Frontal cortex (tissue), 4 donors: ENCODE measurements around the gene STPG4. TPM values are rescaled to one million over a fixed set of nuclear protein-coding genes. Genes with fewer than 3 reads are reported as not detected.
"Not testable (repeated sequence)": the region's sequence is repeated elsewhere in the genome, so short reads cannot be mapped to it uniquely, and the experiment has no call there.

ENCODE experiments used
- DNase-seq, 2 donors: peaks; one replicate each; pipeline ENCODE4 v3.0.0; 2012; ENCODE audit warnings: low spot score in 2 of 2
- FAIRE-seq: peaks from 2 replicates; lab custom pipeline; 2012; peaks lifted over from hg19 to GRCh38; lab: Jason Lieb, UNC
- total RNA-seq: library from RNA; depleted of rRNA; stranded (reverse); fragments of >200 nt; gene quantifications from one replicate; pipeline ENCODE4 v1.2.3, GENCODE V29; 2014
- donor health status: control.
- donor health status: control.
- donor health status: control.

The STPG4 gene
- total RNA-seq, 1 donor from 2014 or later, result 0.41 TPM

GRCh38 chr2:47134386-47135090 lies 20.6 kb downstream of the STPG4 start:
- FAIRE-seq (no peak), DNase-seq (no peak)

- no peak for FAIRE-seq
- DNase-seq, result no peak
Observed at GRCh38 chr2:47133046-47133445, 22.1 kb downstream of the STPG4 start.

DNA sequence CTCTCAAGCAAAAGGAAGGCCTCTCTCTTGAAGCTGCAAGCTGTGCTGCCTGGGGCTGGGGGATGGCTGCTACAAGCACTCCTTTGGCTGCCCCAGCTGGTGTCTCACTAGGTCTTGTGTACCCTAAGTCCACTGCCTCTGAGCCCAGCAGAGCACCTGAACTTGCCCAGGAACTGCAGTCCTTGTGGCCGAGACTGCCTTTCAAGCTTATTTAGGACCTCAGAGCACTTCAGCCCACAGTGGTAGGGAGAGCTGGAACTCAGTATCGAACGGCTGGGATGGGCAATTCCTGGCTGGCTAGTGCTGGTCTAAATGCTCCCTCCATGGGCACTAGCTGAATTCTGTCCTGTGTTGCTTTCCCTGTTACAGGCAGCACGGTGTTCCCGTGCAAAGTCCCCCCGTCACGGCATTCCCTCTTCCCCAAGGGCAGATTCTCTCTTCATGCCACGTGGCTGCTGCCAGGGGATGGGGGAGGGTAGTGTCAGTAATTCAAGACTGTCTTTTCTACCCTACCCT lies 25.9 kb downstream of the STPG4 start:
- FAIRE-seq (no peak), DNase-seq (no peak)

GRCh38 chr2:47128705-47129104 lies 26.4 kb downstream of the STPG4 start:
- FAIRE-seq, result no peak
- DNase-seq, result no peak

- FAIRE-seq (no peak), DNase-seq (no peak)
Observed at GRCh38 chr2:47127862-47128543, 27.1 kb downstream of the STPG4 start.

GRCh38 chr2:47126783-47127182 lies 28.3 kb downstream of the STPG4 start:
- DNase-seq (no peak), FAIRE-seq (no peak)

GRCh38 chr2:47124740-47125139 lies 30.4 kb downstream of the STPG4 start:
- not testable (repeated sequence) for FAIRE-seq, DNase-seq

- not testable (repeated sequence) for FAIRE-seq, DNase-seq
Observed at GRCh38 chr2:47120424-47120823, 34.7 kb downstream of the STPG4 start.

DNA sequence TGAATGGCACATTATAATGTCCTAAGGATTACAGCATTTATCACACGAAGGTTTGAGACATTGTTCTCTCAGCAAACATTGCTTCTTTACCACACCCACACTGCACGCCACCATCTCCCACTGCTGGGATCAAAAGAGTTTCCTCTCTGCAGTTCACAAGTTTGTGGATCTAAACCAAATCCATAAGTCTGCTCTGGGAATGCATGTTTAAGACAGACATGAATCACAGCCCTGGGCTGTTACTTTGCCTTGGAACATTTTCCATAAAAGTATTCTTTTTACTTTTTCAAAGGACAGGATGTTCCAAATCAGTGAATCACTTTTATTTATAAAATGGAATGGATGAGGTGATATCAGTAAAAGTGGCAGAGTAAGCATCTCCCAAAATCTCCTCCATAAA lies 36.1 kb downstream of the STPG4 start:
- FAIRE-seq, result no peak

DNA sequence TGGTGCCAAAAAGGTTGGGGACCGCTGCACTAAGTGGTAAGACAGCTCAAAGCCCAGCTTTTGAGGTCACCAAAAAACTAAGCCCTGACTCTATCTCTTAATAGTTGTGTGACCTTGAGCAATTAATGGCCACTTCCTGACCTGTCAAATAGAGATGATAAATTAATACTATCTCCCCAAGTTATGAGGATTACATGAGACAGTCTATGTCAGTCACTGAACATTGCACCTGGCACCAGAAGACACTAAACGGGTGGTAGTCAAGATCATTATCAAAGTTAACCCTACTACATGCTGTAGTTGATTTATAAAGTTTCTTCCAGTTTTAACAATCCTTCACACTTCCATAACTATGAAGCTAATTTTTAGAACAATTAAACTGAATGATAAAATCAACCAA lies 36.5 kb downstream of the STPG4 start:
- FAIRE-seq (no peak), DNase-seq (no peak)

More for the DNA sequence above, 36.1 kb downstream of the STPG4 start:
- DNase-seq, result no peak

- FAIRE-seq (no peak), DNase-seq (no peak)
Observed at GRCh38 chr2:47112665-47113435, 42.3 kb downstream of the STPG4 start.

DNA sequence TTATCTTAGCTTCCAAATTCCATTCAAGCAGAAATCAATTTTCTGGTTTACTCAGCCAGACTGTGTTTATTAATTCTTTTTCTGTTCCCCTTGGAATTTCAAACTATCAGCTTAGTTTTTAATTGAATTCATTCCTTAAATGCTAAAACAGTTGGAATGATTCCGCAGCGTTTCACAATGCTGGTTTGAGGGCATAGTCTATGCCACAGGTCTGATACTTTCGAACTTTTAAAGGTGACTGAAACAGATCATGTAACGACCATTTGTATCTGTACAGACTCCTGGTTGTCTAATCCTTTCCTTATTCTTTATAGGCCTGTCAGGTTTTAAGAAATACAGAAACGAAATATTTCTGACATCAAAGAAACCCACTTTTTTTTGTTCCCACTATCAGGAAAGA lies 45.4 kb downstream of the STPG4 start:
- no peak for DNase-seq

GRCh38 chr2:47109007-47109375 lies 46.1 kb downstream of the STPG4 start:
- no peak for DNase-seq
- FAIRE-seq, result no peak

More for the DNA sequence above, 45.4 kb downstream of the STPG4 start:
- FAIRE-seq, result no peak

- not testable (repeated sequence) for FAIRE-seq, DNase-seq
Observed at GRCh38 chr2:47108267-47109006, 46.7 kb downstream of the STPG4 start.

GRCh38 chr2:47107201-47107600 lies 47.9 kb downstream of the STPG4 start:
- FAIRE-seq, DNase-seq: not testable (repeated sequence)

DNA sequence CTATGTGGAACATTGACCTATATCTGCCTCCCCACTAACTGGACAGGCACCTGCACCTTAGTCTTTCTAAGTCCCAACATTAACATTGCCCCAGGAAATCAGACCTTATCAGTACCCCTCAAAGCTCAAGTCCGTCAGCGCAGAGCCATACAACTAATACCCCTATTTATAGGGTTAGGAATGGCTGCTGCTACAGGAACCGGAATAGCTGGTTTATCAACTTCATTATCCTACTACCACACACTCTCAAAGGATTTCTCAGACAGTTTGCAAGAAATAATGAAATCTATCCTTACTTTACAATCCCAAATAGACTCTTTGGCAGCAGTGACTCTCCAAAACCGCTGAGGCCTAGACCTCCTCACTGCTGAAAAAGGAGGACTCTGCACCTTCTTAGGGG lies 48.9 kb downstream of the STPG4 start:
- FAIRE-seq, DNase-seq: not testable (repeated sequence)

DNA sequence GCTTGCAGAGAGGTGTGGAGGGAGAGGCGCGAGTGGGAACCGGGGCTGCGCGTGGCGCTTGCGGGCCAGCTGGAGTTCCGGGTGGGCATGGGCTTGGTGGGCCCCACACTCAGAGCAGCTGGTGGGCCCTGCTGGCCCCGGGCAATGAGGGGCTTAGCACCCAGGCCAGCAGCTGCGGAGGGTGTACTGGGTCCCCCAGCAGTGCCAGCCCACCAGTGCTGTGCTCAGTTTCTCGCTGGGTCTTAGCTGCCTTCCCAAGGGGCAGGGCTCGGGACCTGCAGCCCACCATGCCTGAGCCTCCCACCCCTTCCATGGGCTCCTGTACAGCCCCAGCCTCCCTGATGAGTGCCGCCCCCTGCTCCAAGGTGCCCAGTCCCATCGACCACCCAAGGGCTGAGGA lies 55.4 kb downstream of the STPG4 start:
- DNase-seq, FAIRE-seq: not testable (repeated sequence)

- FAIRE-seq (no peak), DNase-seq (no peak)
Observed at GRCh38 chr2:47098953-47099352, 56.2 kb downstream of the STPG4 start.

DNA sequence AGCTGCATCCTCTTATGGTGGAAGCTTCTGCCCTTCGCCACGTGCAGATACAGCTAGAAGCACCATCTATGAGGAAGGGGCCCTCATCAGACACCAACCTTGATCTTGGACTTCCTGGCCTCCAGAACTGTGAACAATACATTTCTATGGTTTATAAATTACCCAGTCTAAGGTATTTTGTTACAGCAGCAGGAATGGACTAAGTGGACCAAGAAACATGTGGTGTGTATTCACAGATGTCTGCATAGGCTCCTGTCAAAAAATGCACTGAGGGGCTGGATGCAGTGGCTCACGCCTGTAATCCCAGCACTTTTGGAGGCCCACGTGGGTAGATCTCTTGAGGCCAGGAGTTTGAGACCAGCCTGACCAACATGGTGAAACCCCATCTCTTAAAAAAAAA lies 57.5 kb downstream of the STPG4 start:
- FAIRE-seq (no peak), DNase-seq (no peak)

DNA sequence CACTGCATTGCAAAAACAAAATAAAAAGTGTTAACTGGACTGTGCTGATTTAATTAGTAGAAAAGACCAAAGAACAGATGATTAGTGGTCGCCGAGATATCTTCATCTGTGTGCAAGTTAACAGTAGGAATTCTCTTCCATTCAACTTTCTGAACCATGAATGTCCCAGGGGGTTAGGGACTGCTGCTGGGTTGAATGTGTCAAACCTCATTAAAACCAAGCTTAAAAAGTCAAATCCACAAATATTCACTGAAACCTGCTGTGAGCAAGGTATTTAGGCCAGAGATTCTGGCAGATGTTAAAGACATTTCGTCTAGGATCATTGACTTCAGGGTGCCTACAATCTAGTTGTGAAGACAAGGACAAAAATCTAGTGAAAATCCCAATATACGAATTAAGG lies 58.7 kb downstream of the STPG4 start:
- no peak for FAIRE-seq
- DNase-seq, result no peak
